T-cell (primary cell): Measurements from ENCODE around the gene AKAP13. TPM values are rescaled to one million over a fixed set of nuclear protein-coding genes. Genes with fewer than 3 reads are reported as not detected.
A peak's percentile ranks its signal among the peaks of the same experiment; 100 is the strongest.

Source experiments
- ATAC-seq, 4 experiments: fragments of 200-7000 bp in 3 of 4; fragments of 150-1000 bp in 1 of 4; cut with Tn5 transposase; replicated peaks in 1 of 4; 1 replicate in 3 of 4; 2 replicates in 1 of 4; pipeline ENCODE4 v1.10.0; 2021; ENCODE audit warnings: moderate library complexity in 3 of 4, mild to moderate bottlenecking in 2 of 4, moderate number of reproducible peaks in 1 of 4
- CTCF ChIA-PET, 2 donors: fragments of 300-600 bp; sonication (Branson Sonifier 250); formaldehyde crosslinking; loops; one replicate each; lab custom pipeline; 2022; ENCODE audit warnings: antibody characterized with exemption in 2 of 2; lab: Charles Lee
- POLR2A ChIA-PET, 2 donors: fragments of 300-600 bp; sonication (Branson Sonifier 250); formaldehyde crosslinking; loops; one replicate each; lab custom pipeline; 2022; ENCODE audit warnings: antibody characterized with exemption in 2 of 2; lab: Charles Lee
- DNase-seq, 35 experiments: peaks; one replicate each; pipeline versions ENCODE4 v3.0.0 to v3.0.0-alpha.2; 2013 to 2023
- H3K27ac ChIP-seq: one replicate; pipeline ENCODE4 v1.5.1; 2013; ENCODE audit warnings: low read length
- H3K27me3 ChIP-seq, 2 experiments: replicated peaks in 1 of 2; 1 replicate in 1 of 2; 2 replicates in 1 of 2; pipeline versions ENCODE4 v1.6.1 to v1.7.0; 2013; ENCODE audit warnings: low read length in 1 of 2, mixed read lengths in 1 of 2; ENCODE audit not compliant: control insufficient read depth in 2 of 2, insufficient read depth in 2 of 2; ENCODE audit errors: extremely low read depth in 1 of 2
- H3K36me3 ChIP-seq, 2 donors: 1 replicate in 1 of 2; 2 replicates in 1 of 2; pipeline versions ENCODE4 v1.6.1 to v1.7.0; 2013; ENCODE audit warnings: low read length in 1 of 2; ENCODE audit not compliant: control insufficient read depth in 2 of 2, insufficient read depth in 1 of 2; ENCODE audit errors: extremely low read depth in 1 of 2
- H3K4me1 ChIP-seq, 2 experiments: 1 replicate in 1 of 2; 2 replicates in 1 of 2; pipeline versions ENCODE4 v1.6.1 to v1.7.0; 2013; ENCODE audit warnings: low read length in 2 of 2, mixed read lengths in 1 of 2; ENCODE audit not compliant: insufficient read depth in 2 of 2, control insufficient read depth in 1 of 2; ENCODE audit errors: extremely low read depth in 1 of 2
- H3K4me3 ChIP-seq, 2 donors: 1 replicate in 1 of 2; 2 replicates in 1 of 2; pipeline versions ENCODE4 v1.5.1 to v1.7.0; 2013; ENCODE audit warnings: mild to moderate bottlenecking in 2 of 2, low read length in 1 of 2, moderate library complexity in 1 of 2; ENCODE audit not compliant: control insufficient read depth in 1 of 2; ENCODE audit errors: extremely low read depth in 1 of 2
- H3K9me3 ChIP-seq: 2 replicates; pipeline ENCODE4 v1.7.0; 2013
- H3K27ac Mint-ChIP-seq, 2 donors: one replicate each; pipeline ENCODE4 v1.8.0; 2020 to 2021; ENCODE audit warnings: mild to moderate bottlenecking in 2 of 2, mixed read lengths in 2 of 2
- H3K27me3 Mint-ChIP-seq, 2 donors: one replicate each; pipeline ENCODE4 v1.8.0; 2021 to 2022; ENCODE audit warnings: mixed read lengths in 2 of 2
- H3K36me3 Mint-ChIP-seq: one replicate; pipeline ENCODE4 v1.8.0; 2021; ENCODE audit warnings: mixed read lengths
- H3K4me1 Mint-ChIP-seq, 3 donors: one replicate each; pipeline ENCODE4 v1.8.0; 2020 to 2022; ENCODE audit warnings: mixed read lengths in 3 of 3, mild to moderate bottlenecking in 1 of 3
- H3K4me3 Mint-ChIP-seq, 3 donors: one replicate each; pipeline ENCODE4 v1.8.0; 2020 to 2022; ENCODE audit warnings: mild to moderate bottlenecking in 3 of 3, mixed read lengths in 3 of 3, moderate library complexity in 3 of 3
- H3K9me3 Mint-ChIP-seq, 3 donors: one replicate each; pipeline ENCODE4 v1.8.0; 2020 to 2022; ENCODE audit warnings: mixed read lengths in 3 of 3
- whole genome bisulfite sequencing: methylation state at CpG from one replicate; pipeline ENCODE4 v1.1.5; 2013; ENCODE audit warnings: missing lambda C conversion rate; ENCODE audit not compliant: insufficient coverage; 5-methylcytosine and 5-hydroxymethylcytosine counted together
- total RNA-seq, 35 experiments: library from RNA in 6 of 35; stranded (reverse) in 6 of 35; fragments of 120-200 nt in 1 of 35; gene quantifications; one replicate each; pipeline versions ENCODE4 v1.2.1 to v1.2.4 and lab custom pipeline; 2013 to 2026

The AKAP13 gene
- total RNA-seq, 5 donors from 2014 or later (not counting 1 experiment from before 2014, with no cell fraction given), result 232 to 391 (median 281) TPM

DNA sequence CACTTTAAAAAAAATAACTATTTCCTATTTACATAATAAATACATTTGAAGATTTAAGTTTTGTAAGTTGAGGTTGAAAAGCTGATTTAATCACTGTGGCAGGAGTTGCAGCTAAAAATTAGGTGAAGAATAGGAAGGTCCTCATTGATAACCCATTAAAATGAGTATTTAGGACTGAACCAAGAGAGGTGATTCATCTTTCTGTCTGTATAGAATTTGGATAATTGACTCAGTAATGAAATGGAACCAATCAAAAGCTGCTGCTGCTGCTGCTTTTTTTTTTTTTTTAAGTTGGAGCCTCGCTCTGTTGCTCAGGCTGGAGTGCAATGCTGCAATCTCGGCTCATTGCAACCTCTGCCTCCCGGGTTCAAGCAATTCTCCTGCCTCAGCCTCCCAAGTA, 223.8 kb downstream of the AKAP13 start:
- H3K4me1 Mint-ChIP-seq, result peaks cover 18 to 20% (median 19%) of the 10 kb centered on the region in 3 donors
- peaks cover 46% of the 10 kb centered on the region for H3K36me3 Mint-ChIP-seq
- H3K27me3 Mint-ChIP-seq, result no peaks in the 10 kb centered on the region
- no peak overlapping the region for H3K27ac Mint-ChIP-seq
- H3K9me3 Mint-ChIP-seq, result no peaks in the 10 kb centered on the region
- POLR2A ChIA-PET, result interaction anchor here in 1 of 2 donors (1.4 kb wide), 1 partner anchor 14 kb away, joined by 3 read pairs; no protein-coding TSS in a partner anchor
- H3K4me3 ChIP-seq, result no peak overlapping the region
- no peaks in the 10 kb centered on the region for H3K4me1 ChIP-seq
- WGBS, result no CpG with 5 or more reads among the region's 3 CpGs
- no peak overlapping the region for H3K4me3 Mint-ChIP-seq
- CTCF ChIA-PET, result interaction anchor here in 1 of 2 donors (0.9 to 1.1 kb wide), 2 partner anchors 15 to 22 kb away, joined by 3 read pairs; no protein-coding TSS in a partner anchor
- ATAC-seq (no peak), DNase-seq (no peak)
- H3K27ac ChIP-seq, result no peak overlapping the region
- H3K9me3 ChIP-seq, result no peaks in the 10 kb centered on the region
- no peaks in the 10 kb centered on the region for H3K27me3 ChIP-seq
- peaks cover 0 to 18% of the 10 kb centered on the region in 2 donors for H3K36me3 ChIP-seq

DNA sequence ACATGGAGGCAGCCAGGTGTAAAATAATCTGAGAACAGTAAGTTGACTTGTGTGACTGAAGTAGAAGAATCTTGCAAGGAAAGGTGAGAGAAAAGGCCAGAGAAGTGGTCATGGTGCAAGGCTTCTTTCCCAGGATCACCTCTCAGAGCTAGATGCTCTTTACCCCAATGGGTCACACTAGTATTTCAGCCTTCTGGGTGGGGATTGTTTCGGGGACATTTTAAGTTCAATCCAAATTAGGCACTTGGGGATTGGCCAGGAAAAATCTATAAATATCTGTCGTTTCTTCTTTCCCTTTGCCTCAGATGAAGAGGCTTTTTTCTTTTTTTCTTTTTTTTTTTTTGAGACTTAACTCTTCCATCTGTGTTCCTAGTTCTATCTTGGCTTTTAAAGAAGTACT, 226.3 kb downstream of the AKAP13 start:
- Mint-ChIP-seq H3K36me3 (peaks cover 48% of the 10 kb centered on the region), H3K4me1 (peaks cover 6 to 16% (median 16%) of the 10 kb centered on the region in 3 donors), H3K27ac (peak overlapping the region; percentile 76 to 80), H3K9me3 (no peaks in the 10 kb centered on the region), H3K4me3 (peak overlapping the region in 1 of 3 donors; percentile 27), H3K27me3 (no peaks in the 10 kb centered on the region)
- no peaks in the 10 kb centered on the region for H3K4me1 ChIP-seq
- H3K27me3 ChIP-seq, result no peaks in the 10 kb centered on the region
- POLR2A ChIA-PET, result interaction anchor here in 1 of 2 donors (0.9 kb wide), 1 partner anchor 17 kb away, joined by 3 read pairs; no protein-coding TSS in a partner anchor
- peaks cover 6 to 28% of the 10 kb centered on the region in 2 donors for H3K36me3 ChIP-seq
- ATAC-seq (no peak), DNase-seq (no peak)
- H3K27ac ChIP-seq, result no peak overlapping the region
- WGBS, result no CpG with 5 or more reads among the region's 2 CpGs
- CTCF ChIA-PET, result interaction anchor here in 1 of 2 donors (0.6 to 1.2 kb wide), 3 partner anchors 14 to 24 kb away, joined by 3 to 6 read pairs (median 3); no protein-coding TSS in a partner anchor
- no peaks in the 10 kb centered on the region for H3K9me3 ChIP-seq
- no peak overlapping the region for H3K4me3 ChIP-seq

DNA sequence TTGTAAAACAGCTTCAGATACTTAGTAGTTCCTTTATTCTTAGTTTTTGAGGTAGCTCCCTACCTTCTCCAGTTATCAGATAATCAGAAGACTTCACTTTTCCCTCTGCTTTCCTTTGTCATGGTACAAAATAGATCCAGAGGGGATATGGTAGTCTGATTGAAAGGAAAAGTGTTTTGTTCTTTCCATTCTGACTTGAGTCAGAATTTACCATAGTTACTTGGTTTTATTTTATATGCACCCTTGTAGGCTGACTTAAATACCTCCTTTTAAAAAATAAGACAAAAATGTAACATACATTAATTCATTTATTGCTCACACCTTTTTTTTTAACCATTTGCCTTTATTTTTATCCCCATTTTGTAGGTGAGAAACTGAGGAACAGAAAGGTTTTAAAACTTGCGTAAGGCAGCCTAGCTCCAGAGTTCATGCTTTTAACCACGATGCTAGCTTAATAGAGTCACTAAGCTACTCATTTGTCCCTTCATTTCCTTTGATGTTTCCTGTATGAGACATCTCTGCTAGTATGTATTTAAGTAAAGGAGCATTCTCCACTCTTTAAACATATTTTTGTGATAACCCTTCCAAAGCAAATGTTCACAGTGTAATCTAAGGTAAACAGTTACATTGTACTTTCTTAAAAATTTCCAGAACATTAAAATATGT, 226.9 kb downstream of the AKAP13 start:
- ATAC-seq (peak in 3 of 4 experiments; percentile 63 to 72 (median 71)), DNase-seq (no peak)
- POLR2A ChIA-PET, result interaction anchor here in 1 of 2 donors (0.9 to 1.2 kb wide), 2 partner anchors 11 to 16 kb away, joined by 3 to 4 read pairs; no protein-coding TSS in a partner anchor
- no peaks in the 10 kb centered on the region for H3K27me3 Mint-ChIP-seq
- H3K36me3 Mint-ChIP-seq, result peaks cover 50% of the 10 kb centered on the region
- H3K27me3 ChIP-seq, result no peaks in the 10 kb centered on the region
- H3K4me3 ChIP-seq, result no peak overlapping the region
- peak overlapping the region in 1 of 3 donors; percentile 27 for H3K4me3 Mint-ChIP-seq
- no CpG with 5 or more reads among the region's 2 CpGs for WGBS
- peaks cover 6 to 17% (median 16%) of the 10 kb centered on the region in 3 donors for H3K4me1 Mint-ChIP-seq
- peaks cover 6 to 29% of the 10 kb centered on the region in 2 donors for H3K36me3 ChIP-seq
- H3K9me3 ChIP-seq, result no peaks in the 10 kb centered on the region
- no peaks in the 10 kb centered on the region for H3K9me3 Mint-ChIP-seq
- CTCF ChIA-PET, result interaction anchor here in 1 of 2 donors (0.5 to 1.2 kb wide), 6 partner anchors 10 to 138 kb away, joined by 3 to 6 read pairs (median 4); no protein-coding TSS in a partner anchor
- H3K27ac ChIP-seq, result no peak overlapping the region
- peak overlapping the region; percentile 76 to 80 for H3K27ac Mint-ChIP-seq
- no peaks in the 10 kb centered on the region for H3K4me1 ChIP-seq

DNA sequence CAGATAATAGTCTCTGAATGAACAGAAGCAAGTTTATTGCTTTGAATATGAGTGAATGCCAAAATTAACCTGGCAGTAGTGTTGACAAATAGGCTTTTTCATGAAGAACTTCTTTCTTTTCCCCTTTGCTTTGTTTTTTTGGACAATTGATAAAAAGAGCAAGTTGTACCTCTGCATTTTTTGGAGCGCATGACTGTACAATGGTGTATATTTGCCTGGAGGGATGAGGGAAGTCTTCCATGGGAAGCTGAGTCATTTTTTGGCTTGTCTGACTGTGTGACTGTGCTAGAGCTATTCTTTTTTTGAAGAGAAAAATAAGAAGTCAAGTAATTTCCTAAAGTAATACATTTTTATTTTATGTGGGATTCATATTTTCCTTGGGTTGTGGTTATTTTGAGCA, 227.4 kb downstream of the AKAP13 start:
- no peaks in the 10 kb centered on the region for H3K27me3 Mint-ChIP-seq
- WGBS, result 100% methylated on average over 1 of the region's 1 CpG
- peak overlapping the region; percentile 76 to 80 for H3K27ac Mint-ChIP-seq
- POLR2A ChIA-PET, result interaction anchor here in 1 of 2 donors (1.2 kb wide), 1 partner anchor 10 kb away, joined by 4 read pairs; no protein-coding TSS in a partner anchor
- H3K4me3 ChIP-seq, result no peak overlapping the region
- ATAC-seq (no peak), DNase-seq (no peak)
- peaks cover 47% of the 10 kb centered on the region for H3K36me3 Mint-ChIP-seq
- H3K4me3 Mint-ChIP-seq, result no peak overlapping the region
- CTCF ChIA-PET, result interaction anchor here in 1 of 2 donors (0.5 to 1.2 kb wide), 5 partner anchors 9 to 139 kb away, joined by 3 to 4 read pairs (median 3); no protein-coding TSS in a partner anchor
- no peak overlapping the region for H3K27ac ChIP-seq
- H3K9me3 ChIP-seq, result no peaks in the 10 kb centered on the region
- H3K4me1 Mint-ChIP-seq, result peaks cover 6 to 17% (median 16%) of the 10 kb centered on the region in 3 donors
- no peaks in the 10 kb centered on the region for H3K9me3 Mint-ChIP-seq
- no peaks in the 10 kb centered on the region for H3K27me3 ChIP-seq
- peaks cover 6 to 30% of the 10 kb centered on the region in 2 donors for H3K36me3 ChIP-seq
- no peaks in the 10 kb centered on the region for H3K4me1 ChIP-seq

DNA sequence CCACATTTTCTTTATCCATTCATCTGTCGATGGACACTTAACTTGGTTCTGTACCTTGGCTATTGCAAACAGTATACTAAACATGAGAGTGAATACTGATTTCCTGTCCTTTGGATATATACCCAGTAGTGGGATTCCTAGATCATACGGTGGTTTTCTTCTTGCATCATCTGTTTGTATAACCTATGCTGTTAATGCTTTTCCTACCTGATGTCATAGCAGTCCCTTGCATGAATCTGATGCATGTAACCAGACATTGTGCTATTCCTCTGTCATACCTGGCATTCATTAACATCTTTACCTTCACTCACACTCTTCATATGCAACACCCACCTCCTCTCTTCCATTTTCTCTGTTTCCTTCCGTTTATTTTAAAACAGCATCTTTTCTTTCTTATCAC, 229.1 kb downstream of the AKAP13 start:
- H3K27me3 ChIP-seq, result no peaks in the 10 kb centered on the region
- Mint-ChIP-seq H3K27ac (no peak overlapping the region), H3K36me3 (peaks cover 36% of the 10 kb centered on the region), H3K9me3 (no peaks in the 10 kb centered on the region), H3K27me3 (no peaks in the 10 kb centered on the region), H3K4me1 (peaks cover 0 to 11% (median 10%) of the 10 kb centered on the region in 3 donors), H3K4me3 (no peak overlapping the region)
- peaks cover 6 to 24% of the 10 kb centered on the region in 2 donors for H3K36me3 ChIP-seq
- H3K4me3 ChIP-seq, result no peak overlapping the region
- H3K4me1 ChIP-seq, result no peaks in the 10 kb centered on the region
- ChIA-PET CTCF (no interaction called here), POLR2A (no interaction called here)
- H3K9me3 ChIP-seq, result no peaks in the 10 kb centered on the region
- ATAC-seq (no peak), DNase-seq (no peak)
- H3K27ac ChIP-seq, result no peak overlapping the region
- WGBS, result 90% methylated on average over 2 of the region's 3 CpGs

DNA sequence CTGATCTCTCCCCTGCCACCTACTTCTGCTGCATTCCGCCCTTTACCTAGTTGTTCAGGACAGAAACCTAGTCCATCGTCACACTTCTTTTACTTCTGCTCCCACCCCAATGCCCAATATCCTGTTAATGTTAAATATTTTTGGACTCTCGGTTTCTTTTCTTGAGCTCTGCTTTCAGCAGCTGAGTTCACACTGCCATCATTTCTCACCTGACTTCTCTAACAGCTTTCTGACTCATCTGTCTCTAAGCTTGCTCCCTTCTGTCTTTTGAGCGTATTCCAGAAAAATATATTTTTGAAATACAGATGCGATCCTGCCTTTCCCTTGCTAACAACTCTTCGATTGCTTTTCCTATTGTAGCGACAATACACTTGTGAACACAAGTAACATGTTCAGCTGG, 231.0 kb downstream of the AKAP13 start:
- Histone ChIP-seq H3K27me3 (no peaks in the 10 kb centered on the region), H3K4me1 (no peaks in the 10 kb centered on the region), H3K4me3 (no peak overlapping the region), H3K36me3 (peaks cover 6 to 23% of the 10 kb centered on the region in 2 donors), H3K27ac (no peak overlapping the region), H3K9me3 (no peaks in the 10 kb centered on the region)
- H3K27ac Mint-ChIP-seq, result peak overlapping the region in 1 of 2 donors; percentile 53
- CTCF ChIA-PET, result no interaction called here
- peaks cover 9 to 20% (median 18%) of the 10 kb centered on the region in 3 donors for H3K4me1 Mint-ChIP-seq
- H3K27me3 Mint-ChIP-seq, result no peaks in the 10 kb centered on the region
- H3K9me3 Mint-ChIP-seq, result no peaks in the 10 kb centered on the region
- no peak overlapping the region for H3K4me3 Mint-ChIP-seq
- ATAC-seq, result no peak
- 95% methylated on average over 5 of the region's 7 CpGs for WGBS
- H3K36me3 Mint-ChIP-seq, result peaks cover 26% of the 10 kb centered on the region
- no peak for DNase-seq
- POLR2A ChIA-PET, result interaction anchor here in 1 of 2 donors (0.8 kb wide), 1 partner anchor 17 kb away, joined by 3 read pairs; no protein-coding TSS in a partner anchor
